ENCODE results near the gene NFATC1. TPM values are rescaled to one million over a fixed set of nuclear protein-coding genes. Genes with fewer than 3 reads are reported as not detected.

NFATC1 gene
- total RNA-seq, 1 donor from 2014 or later = 64.1 TPM

DNA sequence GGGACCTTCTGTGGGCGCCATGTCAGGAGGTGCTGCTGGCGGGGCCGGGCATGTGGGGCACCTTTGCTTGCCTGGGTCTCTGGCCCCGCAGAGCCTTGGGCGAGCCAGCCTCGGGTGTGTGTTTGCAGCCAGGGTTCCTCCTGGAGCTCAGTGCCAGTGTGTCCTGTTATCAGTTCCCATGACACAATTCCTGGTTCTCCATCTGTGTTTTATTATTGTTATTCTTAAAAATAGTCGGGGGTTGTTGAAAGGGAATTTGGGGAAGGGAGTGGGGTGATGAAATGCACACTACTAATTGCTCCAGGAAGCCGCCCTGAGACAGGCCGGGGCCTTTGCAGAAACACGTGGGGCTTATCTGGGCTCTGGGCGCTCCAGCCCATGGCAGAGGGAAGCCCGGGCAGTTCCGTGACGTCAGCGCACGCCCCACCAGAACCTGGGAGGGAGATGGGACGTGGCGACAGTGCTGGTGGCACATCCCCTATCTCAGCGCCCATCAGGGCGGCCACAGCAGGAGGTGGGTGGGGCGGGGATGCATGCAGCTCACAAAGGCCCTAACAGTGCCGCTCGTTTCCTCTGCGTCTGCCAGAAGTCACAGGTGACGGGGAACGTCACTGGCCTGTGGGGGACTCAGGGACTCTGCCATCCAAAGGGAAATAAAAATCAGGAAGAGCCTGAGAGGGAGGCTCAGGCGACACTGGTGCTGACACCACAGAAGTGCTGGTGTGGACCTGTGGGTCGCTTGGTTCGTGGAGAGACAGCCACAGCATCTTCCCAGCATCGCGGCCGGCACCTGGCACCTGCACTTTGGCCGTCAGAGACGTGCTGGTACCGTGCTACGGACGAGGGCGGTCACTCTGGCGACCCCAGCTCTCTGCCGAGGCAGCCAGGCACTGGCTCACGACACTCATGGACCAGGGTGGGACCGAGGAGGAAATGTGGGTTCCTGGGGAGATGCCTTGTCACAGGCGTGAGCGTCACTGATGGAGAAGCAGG lies 131.0 kb downstream of the NFATC1 start:
- H3K27ac ChIP-seq = peak overlapping the region; percentile 13 to 39
- intact Hi-C loops (cut with DNase I) = loop anchor here (2.0 kb wide), 1 partner anchor 62 kb away; no protein-coding TSS in a partner anchor
- peak overlapping the region in 1 of 2 donors; percentile 2 for H3K4me3 ChIP-seq
- peaks cover 5 to 13% of the 10 kb centered on the region in 2 donors for H3K4me1 ChIP-seq
- no peaks in the 10 kb centered on the region for H3K27me3 ChIP-seq
- no peak for DNase-seq (ENCODE audit: low spot score in 2 of 2)
- TF ChIP-seq, protein P1, sequence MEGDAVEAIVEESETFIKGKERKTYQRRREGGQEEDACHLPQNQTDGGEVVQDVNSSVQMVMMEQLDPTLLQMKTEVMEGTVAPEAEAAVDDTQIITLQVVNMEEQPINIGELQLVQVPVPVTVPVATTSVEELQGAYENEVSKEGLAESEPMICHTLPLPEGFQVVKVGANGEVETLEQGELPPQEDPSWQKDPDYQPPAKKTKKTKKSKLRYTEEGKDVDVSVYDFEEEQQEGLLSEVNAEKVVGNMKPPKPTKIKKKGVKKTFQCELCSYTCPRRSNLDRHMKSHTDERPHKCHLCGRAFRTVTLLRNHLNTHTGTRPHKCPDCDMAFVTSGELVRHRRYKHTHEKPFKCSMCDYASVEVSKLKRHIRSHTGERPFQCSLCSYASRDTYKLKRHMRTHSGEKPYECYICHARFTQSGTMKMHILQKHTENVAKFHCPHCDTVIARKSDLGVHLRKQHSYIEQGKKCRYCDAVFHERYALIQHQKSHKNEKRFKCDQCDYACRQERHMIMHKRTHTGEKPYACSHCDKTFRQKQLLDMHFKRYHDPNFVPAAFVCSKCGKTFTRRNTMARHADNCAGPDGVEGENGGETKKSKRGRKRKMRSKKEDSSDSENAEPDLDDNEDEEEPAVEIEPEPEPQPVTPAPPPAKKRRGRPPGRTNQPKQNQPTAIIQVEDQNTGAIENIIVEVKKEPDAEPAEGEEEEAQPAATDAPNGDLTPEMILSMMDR (IDR thresholded peaks at IDR 0.05) = no peak
- no peaks in the 10 kb centered on the region for H3K9me3 ChIP-seq
- H3K36me3 ChIP-seq = peaks cover 12 to 19% of the 10 kb centered on the region in 2 donors

DNA sequence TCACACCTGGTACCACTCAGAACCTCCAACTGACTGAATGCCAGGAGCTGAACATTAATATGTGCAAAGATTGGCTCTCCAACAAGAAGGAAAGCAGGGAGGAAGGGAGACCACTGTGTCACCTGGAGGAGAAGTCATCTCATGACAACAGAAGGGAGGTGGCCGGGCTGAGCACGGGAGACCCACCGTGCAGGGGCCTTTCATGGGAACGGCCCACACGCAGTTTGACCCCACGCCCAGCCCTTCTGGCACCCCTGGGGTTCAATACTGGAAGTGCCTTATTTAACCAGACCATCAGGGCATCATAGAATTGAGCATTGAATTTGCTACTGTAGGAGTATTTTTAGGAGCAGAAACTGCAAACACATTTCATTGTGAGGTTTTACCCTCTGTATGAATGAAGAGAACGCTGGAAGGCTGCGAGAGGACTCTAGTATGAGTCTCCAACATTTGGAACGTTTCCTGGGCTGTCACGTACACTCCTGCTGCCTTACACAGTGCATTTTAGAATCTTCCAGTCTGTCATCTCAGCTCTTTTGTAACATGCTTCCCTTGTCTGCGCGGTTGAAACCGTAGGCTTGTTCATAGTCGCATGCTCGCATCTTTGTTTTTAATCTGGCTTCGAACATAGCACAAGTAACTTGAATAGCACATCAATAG lies 132.1 kb downstream of the NFATC1 start:
- Histone ChIP-seq H3K27ac (no peak overlapping the region), H3K9me3 (no peaks in the 10 kb centered on the region), H3K27me3 (no peaks in the 10 kb centered on the region), H3K36me3 (peaks cover 12 to 19% of the 10 kb centered on the region in 2 donors), H3K4me1 (peaks cover 5 to 13% of the 10 kb centered on the region in 2 donors), H3K4me3 (no peak overlapping the region)
- TF ChIP-seq, protein P1 (IDR thresholded peaks at IDR 0.05) = no peak
- DNase-seq (ENCODE audit: low spot score in 2 of 2) = no peak
- intact Hi-C loops (cut with DNase I) = loop anchor here (1.0 to 2.0 kb wide), 3 partner anchors 61 to 146 kb away; no protein-coding TSS in a partner anchor

DNA sequence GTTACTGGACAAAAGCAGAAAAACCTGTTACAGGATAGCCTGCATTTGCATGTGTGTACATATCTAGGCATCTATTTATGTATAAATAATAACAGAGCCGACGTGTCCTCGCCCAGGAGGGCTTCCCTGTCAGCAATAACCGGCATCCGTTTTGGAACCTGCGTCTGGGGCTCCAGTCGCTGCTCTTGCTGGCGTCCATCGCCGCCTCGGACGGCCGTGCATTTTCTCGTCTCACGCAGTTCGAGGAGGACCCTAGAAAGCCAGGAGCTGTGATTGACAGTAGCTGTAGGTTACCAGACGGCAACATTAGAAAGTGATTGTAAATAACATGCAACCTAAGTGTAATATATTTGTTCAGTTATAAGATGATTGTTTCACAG lies 132.6 kb downstream of the NFATC1 start:
- Histone ChIP-seq H3K27me3 (no peaks in the 10 kb centered on the region), H3K27ac (no peak overlapping the region), H3K9me3 (no peaks in the 10 kb centered on the region), H3K4me3 (no peak overlapping the region), H3K4me1 (peaks cover 5 to 13% of the 10 kb centered on the region in 2 donors), H3K36me3 (peaks cover 12 to 19% of the 10 kb centered on the region in 2 donors)
- TF ChIP-seq, protein P1 (IDR thresholded peaks at IDR 0.05) = no peak
- intact Hi-C loops (cut with DNase I) = loop anchor here (1.0 to 2.0 kb wide), 2 partner anchors 116 to 147 kb away; no protein-coding TSS in a partner anchor
- DNase-seq (ENCODE audit: low spot score in 2 of 2) = no peak

DNA sequence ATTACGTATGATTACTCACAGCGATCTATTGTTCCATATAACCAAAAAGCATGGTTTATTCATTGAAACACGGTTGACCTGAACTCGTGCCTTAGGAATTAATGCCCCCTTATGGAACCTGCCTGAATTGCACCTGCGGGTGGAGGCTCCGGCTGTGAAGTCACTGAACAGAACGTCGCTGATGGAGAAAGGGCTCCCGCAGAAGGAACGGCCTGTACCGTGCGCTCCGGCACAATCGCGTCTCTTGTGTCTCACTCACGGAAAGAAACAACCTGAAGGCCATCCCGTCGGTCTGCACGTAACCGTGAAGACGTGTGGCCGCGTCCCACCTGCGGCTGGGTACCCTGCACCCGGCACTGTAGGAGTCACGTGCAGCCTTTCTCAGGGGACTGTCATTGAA lies 133.1 kb downstream of the NFATC1 start:
- intact Hi-C loops (cut with DNase I) = loop anchor here (1.0 to 2.0 kb wide), 2 partner anchors 116 to 148 kb away; no protein-coding TSS in a partner anchor
- Histone ChIP-seq H3K27ac (no peak overlapping the region), H3K4me3 (no peak overlapping the region), H3K4me1 (peaks cover 5 to 13% of the 10 kb centered on the region in 2 donors), H3K9me3 (no peaks in the 10 kb centered on the region), H3K36me3 (peaks cover 12 to 19% of the 10 kb centered on the region in 2 donors), H3K27me3 (no peaks in the 10 kb centered on the region)
- DNase-seq (ENCODE audit: low spot score in 2 of 2) = peak in 1 of 2 donors; percentile 82
- TF ChIP-seq, protein P1 (IDR thresholded peaks at IDR 0.05) = peak; percentile 76 to 92 (median 80)

DNA sequence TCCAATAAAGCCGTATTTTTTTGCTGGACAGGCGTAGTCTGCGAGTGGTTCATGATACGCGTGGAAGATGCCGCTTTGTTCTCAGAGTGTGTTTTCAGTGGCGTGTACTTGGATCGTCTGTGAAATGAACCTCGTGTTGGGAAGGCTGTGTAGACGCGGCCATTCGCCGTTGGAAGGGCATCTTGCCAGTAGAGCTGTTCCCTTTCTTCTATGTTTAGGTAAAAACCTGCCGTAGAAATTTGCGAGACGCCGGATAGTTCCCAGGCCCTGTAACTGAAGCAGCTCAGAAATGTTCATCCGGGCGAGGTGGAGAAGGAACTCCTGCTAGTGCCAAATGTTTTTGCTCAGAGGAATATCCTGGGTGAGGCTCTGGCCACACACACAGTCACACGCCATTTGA lies 133.6 kb downstream of the NFATC1 start:
- Histone ChIP-seq H3K27me3 (no peaks in the 10 kb centered on the region), H3K36me3 (peaks cover 12 to 19% of the 10 kb centered on the region in 2 donors), H3K4me3 (no peak overlapping the region), H3K27ac (no peak overlapping the region), H3K9me3 (no peaks in the 10 kb centered on the region), H3K4me1 (peaks cover 5 to 13% of the 10 kb centered on the region in 2 donors)
- peak in 1 of 2 donors; percentile 43 for DNase-seq (ENCODE audit: low spot score in 2 of 2)
- TF ChIP-seq, protein P1 (IDR thresholded peaks at IDR 0.05) = no peak
- intact Hi-C loops (cut with DNase I) = loop anchor here (2.0 kb wide), 1 partner anchor 116 kb away; no protein-coding TSS in a partner anchor

Measured in ascending aorta (tissue), 2 donors.